M059J (cell line): ENCODE measurements around the gene SHCBP1. TPM values are rescaled to one million over a fixed set of nuclear protein-coding genes. Genes with fewer than 3 reads are reported as not detected.
A peak's percentile ranks its signal among the peaks of the same experiment; 100 is the strongest.
"Not testable (repeated sequence)": the region's sequence is repeated elsewhere in the genome, so short reads cannot be mapped to it uniquely, and the experiment has no call there.

Experiments used
- DNase-seq: peaks from one replicate; pipeline ENCODE4 v3.0.0-alpha.2; 2012; ENCODE audit warnings: low read depth
- total RNA-seq: library from RNA; depleted of rRNA; stranded (reverse); fragments of >200 nt; shearing (Covaris generic); gene quantifications from 2 replicates; pipeline ENCODE4 v1.2.3, GENCODE V29; 2014; rRNA removed

The SHCBP1 gene
- total RNA-seq: 32.0 and 62.4 TPM in 2 replicates

- peak; percentile 91 for DNase-seq
Measured at GRCh38 chr16:46621006-46621933, at the start of gene SHCBP1. SHCBP1 (minus strand) TSS chr16:46621379; CDS start chr16:46621359, 20 bp downstream.

GRCh38 chr16:46662123-46662522 lies 40.9 kb upstream of the SHCBP1 start:
- no peak for DNase-seq

DNA sequence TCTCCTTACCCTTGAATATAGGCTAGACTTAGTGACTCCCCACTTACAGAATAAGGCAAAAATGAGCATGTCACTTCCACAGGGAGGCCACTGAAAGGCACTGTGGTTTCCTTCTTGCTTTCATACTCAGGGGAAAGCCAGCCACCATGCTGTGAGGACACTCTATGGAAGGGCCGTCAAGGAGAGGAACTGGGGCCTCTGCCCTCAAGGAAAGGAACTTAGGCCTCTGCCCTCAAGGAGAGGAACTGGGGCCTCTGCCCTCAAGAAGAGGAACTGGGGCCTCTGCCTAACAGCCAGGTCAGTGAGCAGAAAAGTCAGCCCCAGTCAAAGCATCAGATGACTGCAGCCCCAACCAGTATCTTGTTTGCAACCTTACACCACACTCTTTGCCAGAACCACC lies 37.7 kb upstream of the SHCBP1 start:
- no peak for DNase-seq

DNA sequence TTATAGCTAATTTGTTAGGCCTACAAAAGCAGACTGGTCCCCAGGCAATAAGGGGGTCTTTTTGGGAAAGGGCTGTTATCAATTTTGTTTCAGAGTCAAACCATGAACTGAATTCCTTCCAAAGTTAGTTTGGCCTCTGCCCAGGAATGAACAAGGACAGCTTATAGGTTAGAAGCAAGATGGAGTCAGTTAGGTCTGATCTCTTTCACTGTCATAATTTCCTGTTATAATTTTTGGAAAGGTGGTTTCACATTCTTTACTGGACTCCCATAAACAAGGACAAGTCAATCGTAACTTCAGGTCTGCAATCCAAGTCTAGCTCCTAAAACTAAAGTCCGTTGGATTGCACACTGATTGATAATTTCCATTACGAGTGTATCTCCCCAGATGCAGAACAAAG lies 30.1 kb upstream of the SHCBP1 start:
- no peak for DNase-seq

GRCh38 chr16:46650254-46650623 lies 29.1 kb upstream of the SHCBP1 start:
- no peak for DNase-seq

DNA sequence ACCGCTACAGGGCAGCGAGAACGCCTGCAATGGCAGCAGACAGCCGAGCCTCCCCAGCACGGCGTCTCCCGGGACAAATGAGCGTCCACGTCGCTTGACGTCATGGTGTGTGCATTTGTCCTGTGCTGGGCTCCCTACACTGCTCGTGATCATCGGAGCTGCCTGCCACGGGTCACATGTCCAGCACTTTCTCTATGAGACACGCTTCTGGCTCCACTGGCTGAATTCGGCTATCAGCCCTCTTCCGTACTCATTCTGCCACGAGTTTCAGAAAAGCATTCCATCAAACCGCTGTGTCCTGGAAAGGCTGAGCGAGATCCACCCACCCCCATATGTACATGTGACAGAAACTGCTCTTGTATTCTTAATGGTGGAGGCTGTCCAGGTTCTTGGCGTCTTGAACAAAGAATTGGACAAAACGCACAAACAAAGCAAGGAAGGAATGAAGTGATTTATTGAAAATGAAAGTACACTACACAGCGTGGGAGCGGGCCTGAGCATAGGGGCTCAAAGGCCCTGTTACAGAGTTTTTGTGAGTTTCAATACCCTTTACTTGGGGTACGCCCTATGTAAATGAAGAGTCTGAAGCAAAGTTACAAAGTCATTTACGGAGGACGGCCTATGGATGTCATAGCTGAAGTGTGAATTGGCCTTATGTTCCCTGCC lies 28.5 kb upstream of the SHCBP1 start:
- no peak for DNase-seq

GRCh38 chr16:46648656-46649055 lies 27.5 kb upstream of the SHCBP1 start:
- no peak for DNase-seq

DNA sequence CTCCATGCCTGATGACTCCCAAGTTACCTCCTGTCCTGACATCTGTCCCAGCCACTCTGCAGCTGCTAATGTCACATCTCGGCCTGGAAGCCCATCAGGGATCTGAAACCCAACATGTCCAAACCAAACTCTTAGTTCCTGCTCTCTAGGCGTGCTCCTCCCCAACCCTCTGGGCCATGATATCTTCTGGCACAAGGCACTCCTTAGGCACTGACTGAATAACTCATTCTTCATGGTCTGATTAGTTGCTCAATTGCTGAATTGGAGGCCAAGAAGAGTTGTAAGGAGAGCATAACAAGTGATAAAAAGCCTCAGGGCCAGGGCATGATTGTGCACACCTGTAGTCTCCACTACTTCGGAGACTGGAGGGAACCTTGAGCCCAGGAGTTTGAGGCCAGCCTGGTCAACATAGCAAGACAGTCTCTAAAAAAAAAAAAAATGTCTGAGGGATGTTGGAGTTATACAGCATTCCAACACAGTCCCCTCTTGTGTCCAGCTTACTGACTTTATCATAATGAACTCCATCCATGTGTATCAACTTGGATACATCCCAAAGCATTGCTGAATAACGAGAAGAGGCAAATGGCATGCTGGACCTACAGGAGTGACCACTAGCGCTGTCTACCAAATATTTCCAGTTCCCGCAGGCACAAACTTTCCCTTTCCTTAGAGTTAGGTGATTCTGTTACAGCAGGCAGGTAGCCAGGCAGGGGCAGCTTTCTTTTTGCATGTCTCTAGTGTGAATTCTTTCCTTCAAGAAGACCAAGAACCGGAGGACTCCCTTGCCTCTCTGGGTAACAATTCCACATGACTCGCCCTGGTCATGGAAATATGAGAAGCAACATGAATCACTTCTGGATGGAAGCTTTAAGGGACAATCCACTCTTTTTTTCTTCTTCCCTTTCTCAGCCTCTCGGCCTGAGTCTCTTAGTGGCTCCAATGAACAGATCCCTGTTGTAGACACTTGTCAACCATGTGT lies 18.1 kb upstream of the SHCBP1 start:
- peak; percentile 27 for DNase-seq

GRCh38 chr16:46632778-46633733 lies 11.9 kb upstream of the SHCBP1 start:
- no peak for DNase-seq

GRCh38 chr16:46629331-46630219 lies 8.4 kb upstream of the SHCBP1 start:
- peak; percentile 71 for DNase-seq

DNA sequence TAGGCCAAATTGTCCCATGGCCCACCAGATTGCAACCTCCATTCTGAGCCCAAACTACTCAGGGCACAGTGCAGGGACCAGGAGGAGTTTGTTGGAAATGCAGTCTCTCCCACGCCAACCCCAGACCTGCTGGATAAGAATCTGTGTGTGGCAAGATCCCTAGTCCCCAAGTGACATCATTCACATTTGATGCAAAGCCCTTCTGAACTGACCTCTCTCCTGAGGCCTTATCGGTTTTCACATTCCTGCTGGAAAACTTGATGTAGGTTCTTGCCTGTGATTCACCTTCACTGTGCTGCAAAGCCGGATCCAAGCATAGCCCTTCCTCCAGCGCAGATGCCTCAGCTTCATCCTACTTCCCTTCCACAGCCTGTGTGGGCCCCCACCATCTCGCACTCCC lies 6.6 kb upstream of the SHCBP1 start:
- no peak for DNase-seq

GRCh38 chr16:46626681-46627080 lies 5.5 kb upstream of the SHCBP1 start:
- not testable (repeated sequence) for DNase-seq

- DNase-seq: not testable (repeated sequence)
Measured at GRCh38 chr16:46624862-46625261, 3.7 kb upstream of the SHCBP1 start.

GRCh38 chr16:46623707-46624106 lies 2.5 kb upstream of the SHCBP1 start:
- not testable (repeated sequence) for DNase-seq

- DNase-seq: not testable (repeated sequence)
Measured at GRCh38 chr16:46623246-46623645, 2.1 kb upstream of the SHCBP1 start.

DNA sequence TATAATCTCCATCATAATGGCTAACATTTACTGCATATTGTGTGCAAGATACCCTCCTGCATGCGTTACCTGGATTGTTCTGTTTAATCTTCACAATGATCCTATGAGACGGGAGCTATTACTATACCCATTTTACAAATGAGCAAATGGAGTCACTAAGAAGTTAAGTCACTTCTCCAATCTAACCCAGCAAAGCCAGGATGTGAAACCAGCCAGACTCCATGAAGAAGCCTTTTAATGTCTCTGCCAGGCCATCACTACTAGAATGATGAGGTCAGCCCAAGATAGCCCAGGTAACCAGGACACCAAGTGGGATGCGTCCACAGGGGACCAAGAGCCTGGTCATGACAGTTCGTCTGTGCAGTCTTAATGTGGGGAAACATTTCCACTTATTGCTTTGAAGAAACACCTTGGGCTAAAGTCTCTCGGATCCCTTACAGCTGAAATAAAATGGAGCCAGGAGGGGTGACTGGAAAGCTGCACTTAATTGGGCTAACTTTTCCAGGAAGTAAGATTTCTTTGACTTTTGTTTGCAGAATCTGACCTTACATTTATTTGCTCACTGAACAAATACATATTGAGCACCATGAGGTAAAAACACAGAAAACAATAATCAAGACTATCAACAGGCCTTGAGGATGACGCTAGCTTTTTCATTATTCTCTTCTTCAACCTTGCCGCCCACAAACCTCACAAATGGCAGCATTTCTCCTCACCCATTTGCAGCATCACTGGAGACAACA lies 926 bp upstream of the SHCBP1 start:
- no peak for DNase-seq

GRCh38 chr16:46620266-46621005 lies 743 bp downstream of the SHCBP1 start:
- peak; percentile 49 for DNase-seq

DNA sequence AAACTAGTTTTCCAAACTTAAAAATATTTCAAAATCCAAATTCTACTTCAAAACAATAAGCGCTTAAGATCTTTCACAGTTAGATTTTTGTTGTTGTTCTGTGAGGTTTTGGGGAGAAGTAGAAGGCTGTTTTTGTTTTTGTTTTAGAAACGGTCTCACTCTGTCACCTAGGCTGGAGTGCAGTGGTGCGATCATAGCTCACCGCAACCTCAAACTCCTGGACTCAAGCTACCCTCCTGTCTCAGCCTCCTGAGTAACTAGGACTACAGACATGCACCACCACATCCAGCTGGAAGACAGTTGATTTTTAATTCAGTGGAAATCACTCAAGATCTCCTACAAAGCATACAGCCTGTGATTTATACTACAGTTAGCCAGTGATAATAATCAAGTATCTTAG lies 2.7 kb downstream of the SHCBP1 start:
- DNase-seq: no peak
